NOMO-1 treated with DMSO at 0.1 percent for 48 hours (cell line): Measurements from ENCODE around the gene SERPINE1.

ENCODE experiments used
- DNase-seq: peaks from one replicate; lab custom pipeline; 2025; ENCODE audit not compliant: unreplicated experiment; lab: John Stamatoyannopoulos, UW

Gene SERPINE1

GRCh38 chr7:101166909-101167644 lies 40.2 kb downstream of the SERPINE1 start:
- DNase-seq: no peak

- no peak for DNase-seq
Measured at GRCh38 chr7:101167645-101168411, 40.9 kb downstream of the SERPINE1 start.

- DNase-seq: no peak
Measured at GRCh38 chr7:101168412-101169049, 41.6 kb downstream of the SERPINE1 start.

- no peak for DNase-seq
Measured at GRCh38 chr7:101169110-101169837, 42.4 kb downstream of the SERPINE1 start.

- DNase-seq: peak; percentile 68
Measured at GRCh38 chr7:101169838-101170551, 43.1 kb downstream of the SERPINE1 start.

- DNase-seq: no peak
Measured at GRCh38 chr7:101170617-101171441, 43.9 kb downstream of the SERPINE1 start.

GRCh38 chr7:101171442-101171837 lies 44.5 kb downstream of the SERPINE1 start:
- DNase-seq: no peak

GRCh38 chr7:101172005-101172853 lies 45.3 kb downstream of the SERPINE1 start:
- no peak for DNase-seq

- DNase-seq: no peak
Measured at GRCh38 chr7:101172854-101173751, 46.2 kb downstream of the SERPINE1 start.

GRCh38 chr7:101173752-101174244 lies 46.9 kb downstream of the SERPINE1 start:
- peak; percentile 59 for DNase-seq

GRCh38 chr7:101174322-101174854 lies 47.5 kb downstream of the SERPINE1 start:
- DNase-seq: no peak

GRCh38 chr7:101175664-101176063 lies 48.8 kb downstream of the SERPINE1 start:
- no peak for DNase-seq

- no peak for DNase-seq
Measured at GRCh38 chr7:101177644-101178043, 50.7 kb downstream of the SERPINE1 start.

GRCh38 chr7:101179117-101179516 lies 52.2 kb downstream of the SERPINE1 start:
- DNase-seq: no peak

GRCh38 chr7:101179713-101180112 lies 52.8 kb downstream of the SERPINE1 start:
- no peak for DNase-seq

- DNase-seq: no peak
Measured at GRCh38 chr7:101180130-101180755, 53.3 kb downstream of the SERPINE1 start, which contains the start of gene NAT16. Gene NAT16, minus strand, starts transcription at chr7:101180293. Its CDS starts 5,486 bp downstream, at chr7:101174807.
